K562 (cell line): ENCODE measurements around the gene ZC3H10.

Experiments
- CTCF ChIP-seq, 3 experiments: IDR thresholded peaks in 2 of 3; conservative IDR thresholded peaks in 1 of 3; 2 replicates each; pipeline ENCODE4 v1.5.1; 2011 to 2012; ENCODE audit warnings: low read length in 3 of 3, mild to moderate bottlenecking in 3 of 3, control low read depth in 2 of 3, improper control_type of control experiment in 1 of 3, inconsistent platforms in 1 of 3, low read depth in 1 of 3, mixed read lengths in 1 of 3, moderate library complexity in 1 of 3; ENCODE audit not compliant: insufficient read depth in 2 of 3
- EGR1 ChIP-seq: fragments of 450-650 bp; conservative IDR thresholded peaks from 2 replicates; pipeline ENCODE4 v1.6.1; 2017; ENCODE audit warnings: mild to moderate bottlenecking
- FOXA1 ChIP-seq: fragments of 450-650 bp; IDR thresholded peaks from 2 replicates; pipeline ENCODE4 v1.6.1; 2016; ENCODE audit warnings: mild to moderate bottlenecking, borderline replicate concordance
- GTF2B ChIP-seq: IDR thresholded peaks from 2 replicates; pipeline ENCODE4 v1.6.1; 2011; ENCODE audit not compliant: insufficient read length; ENCODE audit errors: extremely low read depth
- HDAC1 ChIP-seq, 2 experiments: fragments of 450-650 bp; IDR thresholded peaks; 2 replicates each; pipeline ENCODE4 v1.6.1; 2016 to 2017; ENCODE audit warnings: inconsistent platforms in 1 of 2, mild to moderate bottlenecking in 1 of 2, moderate library complexity in 1 of 2
- NFYB ChIP-seq: IDR thresholded peaks from 2 replicates; pipeline ENCODE4 v1.6.1; 2011; ENCODE audit warnings: mild to moderate bottlenecking, moderate library complexity; ENCODE audit not compliant: insufficient read length; ENCODE audit errors: extremely low read depth
- NR2C2 ChIP-seq, 2 experiments: fragments of 200-800 bp in 1 of 2; sonication (Bioruptor generic) in 1 of 2; sonication (generic) in 1 of 2; formaldehyde crosslinking in 1 of 2; IDR thresholded peaks; 2 replicates each; pipeline versions ENCODE4 v1.6.1 to v1.8.0; 2016 to 2022; ENCODE audit warnings: mild to moderate bottlenecking in 1 of 2, missing compliant biosample characterization in 1 of 2, missing genetic modification characterization in 1 of 2, missing genetic modification reagents in 1 of 2
- NR4A1 ChIP-seq, 2 experiments: fragments of 250-450 bp in 1 of 2; fragments of 450-650 bp in 1 of 2; sonication (Bioruptor Pico) in 1 of 2; IDR thresholded peaks; 2 replicates each; pipeline versions ENCODE4 v1.4.0 to v1.6.1; 2016 to 2020; ENCODE audit warnings: mild to moderate bottlenecking in 2 of 2, missing compliant biosample characterization in 1 of 2, missing genetic modification characterization in 1 of 2, moderate library complexity in 1 of 2
- RAD21 ChIP-seq, 2 experiments: fragments of 250-450 bp in 1 of 2; fragments of 450-650 bp in 1 of 2; sonication (Bioruptor Pico) in 1 of 2; formaldehyde crosslinking in 1 of 2; IDR thresholded peaks in 1 of 2; conservative IDR thresholded peaks in 1 of 2; 2 replicates each; pipeline versions ENCODE4 v1.4.0 to v1.8.0; 2020 to 2022; ENCODE audit warnings: mild to moderate bottlenecking in 2 of 2, moderate library complexity in 1 of 2
- REST ChIP-seq, 2 experiments: fragments of 450-650 bp; formaldehyde crosslinking in 1 of 2; IDR thresholded peaks; 2 replicates each; pipeline versions ENCODE4 v1.4.0 to v1.6.1; 2014 to 2020; ENCODE audit warnings: mild to moderate bottlenecking in 2 of 2, borderline replicate concordance in 1 of 2, low read depth in 1 of 2
- SAFB2 ChIP-seq: fragments of 200-400 bp; formaldehyde crosslinking; IDR thresholded peaks from 2 replicates; pipeline ENCODE4 v1.6.1; 2018; ENCODE audit warnings: borderline replicate concordance, low read length, low read depth, moderate library complexity; ENCODE audit not compliant: severe bottlenecking
- SMARCA5 ChIP-seq: fragments of 450-650 bp; IDR thresholded peaks from 2 replicates; pipeline ENCODE4 v1.6.1; 2016
- SRSF1 ChIP-seq: fragments of 200-400 bp; formaldehyde crosslinking; IDR thresholded peaks from 2 replicates; pipeline ENCODE4 v1.6.1; 2017; ENCODE audit warnings: mild to moderate bottlenecking, low read depth, low read length, moderate library complexity
- ZHX1 ChIP-seq: fragments of 150-350 bp; conservative IDR thresholded peaks from 2 replicates; pipeline ENCODE4 v1.6.1; 2014; ENCODE audit warnings: low read length

GRCh38 chr12:56153678-56154065 lies 35.6 kb downstream of the ZC3H10 start:
- no peak for TF ChIP-seq EGR1
- no peak for TF ChIP-seq NR4A1 (CRISPR knock-in tag; IDR thresholded peaks at IDR 0.05)
- no peak for TF ChIP-seq NR4A1 (tag; IDR thresholded peaks at IDR 0.05)
- no peak for TF ChIP-seq SMARCA5
- no peak for TF ChIP-seq REST (IDR thresholded peaks at IDR 0.05; ENCODE audit: borderline replicate concordance)
- TF ChIP-seq REST (CRISPR knock-in tag; IDR thresholded peaks at IDR 0.05; ENCODE audit: low read depth) = no peak
- no peak for TF ChIP-seq ZHX1
- no peak for TF ChIP-seq CTCF (IDR thresholded peaks at IDR 0.05 in 2 of 3, conservative IDR thresholded peaks at IDR 0.05 in 1 of 3; ENCODE audit: insufficient read depth in 2 of 3, low read depth in 1 of 3, low read length in 3 of 3)
- TF ChIP-seq NR2C2 (CRISPR knock-in tag; IDR thresholded peaks at IDR 0.05) = no peak
- TF ChIP-seq NR2C2 (tag; IDR thresholded peaks at IDR 0.05) = no peak
- no peak for TF ChIP-seq RAD21 (CRISPR knock-in tag; conservative IDR thresholded peaks at IDR 0.05 in 1 of 2, IDR thresholded peaks at IDR 0.05 in 1 of 2)
- TF ChIP-seq GTF2B = no peak
- TF ChIP-seq SRSF1 = no peak
- TF ChIP-seq SAFB2 = no peak
- no peak for TF ChIP-seq HDAC1 (IDR thresholded peaks at IDR 0.05)
- TF ChIP-seq FOXA1 = no peak
- TF ChIP-seq NFYB = no peak
